Measurements from ENCODE around the gene CCDC24.

Gene CCDC24

GRCh38 chr1:43991476-43992231, at the start of gene CCDC24:
TSS of gene CCDC24 (plus strand) at chr1:43991599. CDS start at chr1:43991879, 280 bp downstream.
- peak; percentile 73 for DNase-seq

- DNase-seq: no peak
Measured at GRCh38 chr1:43942411-43942810, 49.0 kb upstream of the CCDC24 start.

DNA sequence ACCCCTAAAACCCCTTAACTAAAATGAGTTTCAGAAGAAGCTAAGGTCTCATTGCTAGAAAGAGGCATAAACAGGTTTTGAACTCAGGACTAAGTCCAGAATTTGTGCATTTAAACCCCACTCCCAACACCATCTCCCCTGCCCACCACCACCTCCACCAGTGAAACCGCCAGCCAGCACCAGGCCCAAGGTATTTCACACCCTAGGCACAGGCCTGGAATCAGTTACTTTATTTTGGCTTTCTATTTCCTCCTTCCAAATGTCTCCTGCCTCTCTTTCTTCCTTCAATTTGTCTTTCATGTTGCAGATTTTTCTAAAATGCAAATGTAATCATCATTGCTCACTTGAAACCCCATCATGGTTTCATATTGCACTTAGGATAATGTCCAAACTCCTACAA, 46.5 kb upstream of the CCDC24 start:
- no peak for DNase-seq

DNA sequence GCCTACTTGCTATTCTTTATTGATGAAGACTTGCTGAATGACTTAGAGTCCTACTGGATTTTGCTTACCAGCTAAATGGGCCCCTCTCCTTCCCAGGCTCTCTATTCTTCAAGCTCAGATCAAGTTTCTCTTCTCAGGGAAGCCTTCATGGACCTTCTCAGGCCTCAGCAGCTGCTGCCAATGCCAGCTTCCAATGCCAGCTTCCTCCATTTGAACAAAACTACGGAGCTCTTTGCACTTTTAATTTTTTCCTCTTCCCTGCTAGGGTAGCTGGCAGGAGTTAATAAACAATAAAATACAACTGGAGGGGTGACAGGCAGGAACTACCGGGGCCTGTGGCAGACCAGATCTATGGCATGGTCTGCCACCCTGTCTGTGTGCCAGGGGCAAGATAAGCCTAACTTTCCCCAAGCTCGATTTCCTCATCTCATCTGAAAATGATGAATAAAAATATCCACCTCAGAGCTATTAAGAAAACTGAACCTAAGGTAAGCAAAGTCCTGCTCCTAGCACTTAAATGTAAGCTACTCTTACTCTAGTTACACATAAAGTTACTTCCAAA, 45.6 kb upstream of the CCDC24 start:
- DNase-seq: no peak

DNA sequence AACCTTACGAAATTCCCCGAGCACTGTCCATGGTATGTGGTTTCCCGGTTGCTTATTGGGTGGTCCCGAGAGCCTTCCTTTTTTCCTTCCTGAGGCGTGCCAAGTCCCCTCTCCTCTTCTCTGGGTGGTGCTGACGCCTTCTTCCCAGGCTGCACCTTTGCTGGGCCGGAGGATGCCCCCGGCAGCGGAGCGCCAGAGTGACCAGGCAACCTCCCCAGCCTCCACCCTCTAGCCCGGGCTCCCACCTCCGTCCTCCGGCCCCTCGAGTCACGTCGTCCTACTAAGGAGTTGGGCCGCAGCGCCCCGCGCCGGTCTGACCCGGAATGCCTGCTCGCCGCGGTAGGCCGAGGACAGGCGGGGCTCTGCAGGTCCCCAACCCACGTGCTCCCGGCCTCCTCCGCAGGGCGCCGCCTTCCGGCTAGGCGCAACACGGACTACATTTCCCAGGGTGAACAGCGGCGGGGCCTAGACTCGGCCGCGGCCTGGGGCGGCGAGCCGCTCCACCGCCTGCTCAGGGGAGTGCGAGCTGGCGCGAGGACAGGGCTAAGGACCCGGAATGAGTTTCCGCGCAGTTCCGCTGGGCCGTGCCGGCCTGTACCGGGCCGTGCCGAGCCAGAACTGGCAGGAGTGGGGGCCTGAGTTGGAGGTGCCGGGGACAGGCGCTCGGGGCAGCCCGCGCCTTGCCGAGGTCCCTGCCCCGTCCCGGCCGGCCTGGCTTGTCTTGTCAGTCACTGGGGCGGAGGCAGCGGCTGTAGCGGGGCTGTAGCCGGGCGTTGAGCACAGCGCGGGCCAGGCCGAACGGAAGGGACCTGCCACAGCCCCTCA, 45.0 kb upstream of the CCDC24 start, which contains the start of gene IPO13:
Gene IPO13, plus strand, starts transcription at position 715 of the 825 bp plus-strand sequence. CDS start 651 bp downstream, outside the sequence.
- DNase-seq: peak; percentile 94

- DNase-seq: no peak
Measured at GRCh38 chr1:43947061-43947873, 44.1 kb upstream of the CCDC24 start.

GRCh38 chr1:43947874-43948437, 43.4 kb upstream of the CCDC24 start:
- DNase-seq: no peak

GRCh38 chr1:43949678-43950077, 41.7 kb upstream of the CCDC24 start:
- no peak for DNase-seq

DNA sequence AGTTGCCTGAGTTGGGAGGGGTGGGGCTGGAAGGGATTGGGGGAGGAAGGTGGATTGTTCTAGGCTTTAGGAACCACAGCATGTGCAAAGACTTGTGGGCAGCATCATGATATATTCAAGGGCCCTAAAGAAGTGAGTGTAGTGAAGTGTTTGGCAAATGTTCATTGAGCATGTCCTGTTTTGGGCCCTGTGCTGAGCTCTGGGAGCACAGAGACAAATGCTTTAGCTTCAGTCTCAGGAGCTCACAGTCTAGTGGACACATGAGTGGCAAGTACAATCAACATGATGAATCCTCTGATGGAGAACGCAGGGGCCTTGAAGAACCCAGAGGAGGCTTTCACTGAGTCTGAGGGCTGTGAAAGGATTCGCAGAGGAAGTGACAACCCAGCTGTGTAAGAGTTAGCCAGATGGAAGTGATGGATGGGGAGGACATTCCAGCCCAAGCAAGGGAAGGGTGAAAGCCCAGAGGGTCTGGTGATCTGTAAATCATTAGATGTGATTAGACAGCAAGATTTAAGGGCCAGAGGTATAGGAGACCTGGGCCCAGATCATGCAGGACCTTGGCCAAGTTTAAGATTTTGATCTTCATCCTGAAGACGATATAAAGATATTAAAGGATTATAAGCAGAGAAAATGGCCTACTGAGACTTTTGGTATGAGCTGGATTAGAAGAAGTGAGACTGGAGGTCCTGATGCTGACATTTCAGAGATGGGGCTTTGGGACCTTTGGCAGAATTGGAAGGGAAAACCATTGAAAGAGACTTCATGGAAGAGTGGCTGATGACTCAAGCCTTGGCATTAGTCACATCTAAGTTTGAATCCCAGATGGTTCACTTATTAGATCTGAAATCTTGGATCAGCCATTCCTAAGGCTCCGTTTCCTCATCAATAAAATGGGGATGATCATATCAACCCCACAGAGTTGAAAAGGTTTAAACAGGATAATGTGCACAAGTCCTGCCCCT, 40.1 kb upstream of the CCDC24 start:
- DNase-seq: no peak

GRCh38 chr1:43952731-43953346, 38.6 kb upstream of the CCDC24 start:
- no peak for DNase-seq

DNA sequence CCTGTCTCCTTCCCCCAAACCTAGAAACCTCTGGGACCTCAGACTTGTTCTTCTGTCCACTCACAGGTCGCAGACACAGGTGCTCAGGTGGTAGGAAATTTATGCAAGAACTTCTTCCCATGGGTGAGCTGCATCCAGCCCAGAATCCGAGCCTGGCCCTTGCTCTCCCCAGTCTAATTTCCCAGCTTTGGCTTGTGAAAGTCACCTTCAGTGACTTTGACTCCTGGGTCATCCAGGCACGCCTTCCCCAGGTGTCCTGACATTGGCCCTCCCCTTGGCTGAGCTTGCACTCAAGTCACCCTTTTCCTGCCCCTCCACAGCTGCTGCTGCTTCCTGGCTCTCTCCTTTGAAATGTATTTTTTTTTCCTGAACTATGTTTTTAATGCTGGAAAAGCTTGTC, 38.0 kb upstream of the CCDC24 start:
- DNase-seq: no peak

DNA sequence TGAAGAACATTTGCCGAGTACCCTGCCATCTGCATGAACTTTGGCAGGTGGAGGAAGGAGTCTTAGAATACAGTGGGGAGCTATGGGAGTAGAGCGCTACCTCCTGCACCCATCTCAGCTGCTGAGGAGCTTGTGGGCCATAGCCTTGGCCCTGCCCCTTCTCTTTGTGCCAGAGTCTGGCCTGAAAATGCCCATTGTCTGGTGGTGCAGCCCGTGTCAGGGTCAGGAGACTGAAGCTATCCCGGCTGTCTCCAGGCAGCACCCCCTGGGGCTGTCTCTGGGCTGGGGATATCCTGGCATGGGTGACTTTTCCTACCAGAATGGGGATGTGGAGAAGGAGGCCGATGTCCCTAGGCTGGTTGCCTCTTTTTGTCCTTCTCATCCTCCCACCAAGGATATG, 37.4 kb upstream of the CCDC24 start:
- DNase-seq: no peak

DNA sequence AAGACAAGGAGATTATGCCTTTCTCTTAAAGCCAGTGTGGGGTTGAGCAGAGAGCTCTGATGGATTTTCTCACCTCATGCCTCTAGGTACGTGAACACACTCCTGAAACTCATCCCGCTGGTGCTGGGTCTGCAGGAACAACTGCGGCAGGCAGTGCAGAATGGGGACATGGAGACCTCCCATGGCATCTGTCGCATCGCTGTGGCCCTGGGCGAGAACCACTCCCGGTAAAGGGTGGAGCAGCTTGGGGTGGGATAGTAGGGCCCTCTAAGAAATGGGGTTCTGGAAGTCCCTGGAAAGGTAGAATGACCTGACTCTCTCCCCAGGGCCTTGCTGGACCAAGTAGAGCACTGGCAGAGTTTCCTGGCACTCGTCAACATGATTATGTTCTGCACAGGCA, 35.2 kb upstream of the CCDC24 start:
- DNase-seq: no peak

- DNase-seq: no peak
Measured at GRCh38 chr1:43957407-43958040, 33.9 kb upstream of the CCDC24 start.

- DNase-seq: no peak
Measured at GRCh38 chr1:43958351-43959255, 32.8 kb upstream of the CCDC24 start.

DNA sequence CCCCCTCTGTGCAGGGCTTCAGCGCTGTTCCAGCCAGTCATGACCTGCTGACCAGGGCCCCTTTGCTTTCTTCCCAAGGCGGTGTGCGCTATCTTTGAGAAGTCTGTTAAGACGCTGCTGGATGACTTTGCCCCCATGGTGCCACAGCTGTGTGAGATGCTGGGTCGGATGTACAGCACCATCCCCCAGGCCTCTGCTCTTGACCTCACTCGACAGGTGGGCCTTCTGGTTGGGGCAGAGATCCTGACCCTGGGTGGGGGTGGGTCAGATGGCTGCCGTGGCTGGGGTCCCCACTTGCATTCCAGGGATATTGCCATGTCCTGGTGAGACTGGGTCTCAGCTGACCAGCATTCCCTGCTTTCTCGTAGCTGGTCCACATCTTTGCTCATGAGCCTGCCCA, 30.6 kb upstream of the CCDC24 start:
- no peak for DNase-seq

- no peak for DNase-seq
Measured at GRCh38 chr1:43961692-43962091, 29.7 kb upstream of the CCDC24 start.

- no peak for DNase-seq
Measured at GRCh38 chr1:43962324-43962723, 29.1 kb upstream of the CCDC24 start.

DNA sequence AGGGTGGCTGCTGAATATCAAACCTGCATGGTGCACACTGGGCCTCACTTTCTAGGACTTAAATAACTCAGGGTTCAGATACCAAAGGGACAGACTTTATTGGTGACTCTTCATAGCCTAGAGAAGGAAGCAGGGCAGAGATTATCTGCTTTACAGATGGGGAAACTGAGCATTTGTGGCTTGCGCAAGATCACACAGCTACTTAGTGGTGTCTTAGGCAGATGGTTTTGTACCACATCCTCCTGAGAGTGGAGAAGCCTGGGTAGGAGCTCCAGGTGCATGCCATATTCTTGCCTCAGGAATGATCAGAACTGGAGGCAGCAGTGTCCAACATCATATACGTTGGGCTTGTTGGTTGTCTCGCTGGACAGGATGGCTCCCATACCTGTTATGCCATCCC, 28.4 kb upstream of the CCDC24 start:
- DNase-seq: no peak
